AML-193 (cell line): ENCODE measurements around the gene SDHA.
"Not testable (repeated sequence)": the region's sequence is repeated elsewhere in the genome, so short reads cannot be mapped to it uniquely, and the experiment has no call there.

Source experiments
- DNase-seq, 2 experiments: peaks; one replicate each; lab custom pipeline; 2025; lab: John Stamatoyannopoulos, UW

The SDHA gene

GRCh38 chr5:222951-223715, 5.0 kb downstream of the SDHA start:
- not testable (repeated sequence) for DNase-seq

- no peak for DNase-seq
Measured at GRCh38 chr5:223791-224190, 5.7 kb downstream of the SDHA start.

GRCh38 chr5:225334-225733, 7.2 kb downstream of the SDHA start:
- DNase-seq, result no peak

- DNase-seq, result not testable (repeated sequence)
Measured at GRCh38 chr5:227375-227774, 9.3 kb downstream of the SDHA start.

- DNase-seq, result no peak
Measured at GRCh38 chr5:228886-229285, 10.8 kb downstream of the SDHA start.

- no peak for DNase-seq
Measured at GRCh38 chr5:230711-231110, 12.6 kb downstream of the SDHA start.

GRCh38 chr5:231661-232060, 13.5 kb downstream of the SDHA start:
- DNase-seq, result no peak

GRCh38 chr5:233426-233825, 15.3 kb downstream of the SDHA start:
- not testable (repeated sequence) for DNase-seq

- DNase-seq, result no peak
Measured at GRCh38 chr5:234450-234849, 16.3 kb downstream of the SDHA start.

GRCh38 chr5:235527-235926, 17.4 kb downstream of the SDHA start:
- not testable (repeated sequence) for DNase-seq

GRCh38 chr5:237931-238330, 19.8 kb downstream of the SDHA start:
- not testable (repeated sequence) for DNase-seq

GRCh38 chr5:240550-240949, 22.4 kb downstream of the SDHA start:
- DNase-seq, result not testable (repeated sequence)

GRCh38 chr5:241045-241669, 23.0 kb downstream of the SDHA start:
- not testable (repeated sequence) for DNase-seq

GRCh38 chr5:243683-244367, 25.7 kb downstream of the SDHA start:
- DNase-seq, result not testable (repeated sequence)

GRCh38 chr5:245717-246116, 27.6 kb downstream of the SDHA start:
- DNase-seq, result not testable (repeated sequence)

- DNase-seq, result not testable (repeated sequence)
Measured at GRCh38 chr5:250396-250795, 32.3 kb downstream of the SDHA start.

- DNase-seq, result not testable (repeated sequence)
Measured at GRCh38 chr5:251016-251415, 32.9 kb downstream of the SDHA start.

- DNase-seq, result not testable (repeated sequence)
Measured at GRCh38 chr5:251538-251937, 33.4 kb downstream of the SDHA start.

GRCh38 chr5:251975-252374, 33.9 kb downstream of the SDHA start:
- DNase-seq, result not testable (repeated sequence)

- DNase-seq, result no peak
Measured at GRCh38 chr5:252546-252945, 34.4 kb downstream of the SDHA start.

GRCh38 chr5:254322-254721, 36.2 kb downstream of the SDHA start:
- DNase-seq, result not testable (repeated sequence)

- DNase-seq, result not testable (repeated sequence)
Measured at GRCh38 chr5:255116-255515, 37.0 kb downstream of the SDHA start.

- not testable (repeated sequence) for DNase-seq
Measured at GRCh38 chr5:256347-256746, 38.2 kb downstream of the SDHA start.
